GM21825 (cell line): ENCODE results near the gene PCYT1B.

ENCODE experiments used
- ATAC-seq: cut with Tn5 transposase; IDR thresholded peaks from one replicate; pipeline ENCODE4 v1.9.1; 2021; ENCODE audit warnings: mild to moderate bottlenecking, moderate library complexity; ENCODE audit not compliant: unreplicated experiment

PCYT1B gene

GRCh38 chrX:24536551-24536950 is 110.6 kb downstream of the PCYT1B start:
- ATAC-seq: no peak

- ATAC-seq: no peak
These were observed 118.5 kb downstream of the PCYT1B start for GRCh38 chrX:24528605-24529004.

- no peak for ATAC-seq
These were observed 120.5 kb downstream of the PCYT1B start for GRCh38 chrX:24526616-24527015.

GRCh38 chrX:24525455-24525854 is 121.7 kb downstream of the PCYT1B start:
- no peak for ATAC-seq

GRCh38 chrX:24520472-24520871 is 126.7 kb downstream of the PCYT1B start:
- ATAC-seq: no peak

- no peak for ATAC-seq
These were observed 131.7 kb downstream of the PCYT1B start for GRCh38 chrX:24515447-24515846.

- peak; percentile 96 for ATAC-seq
These were observed 133.7 kb downstream of the PCYT1B start for GRCh38 chrX:24513416-24513815.

- ATAC-seq: no peak
These were observed 138.8 kb downstream of the PCYT1B start for GRCh38 chrX:24508375-24508774.
